SK-N-MC (cell line): Measurements from ENCODE around the gene AAK1.
"Not testable (repeated sequence)": the region's sequence is repeated elsewhere in the genome, so short reads cannot be mapped to it uniquely, and the experiment has no call there.

Experiments
- DNase-seq: peaks from one replicate; pipeline ENCODE4 v3.0.0-alpha.2; 2011; ENCODE audit warnings: low read depth, low spot score
- H3K27ac ChIP-seq: fragments of 200-600 bp; sonication (generic); 2 replicates; pipeline ENCODE4 v1.5.1; 2016; ENCODE audit warnings: mixed run types
- H3K36me3 ChIP-seq: fragments of 200-600 bp; sonication (generic); 2 replicates; pipeline ENCODE4 v1.6.1; 2017; ENCODE audit warnings: antibody characterized with exemption, low read length, mixed read lengths; ENCODE audit not compliant: insufficient read depth
- H3K4me3 ChIP-seq: fragments of 200-600 bp; sonication (generic); 2 replicates; pipeline ENCODE4 v1.5.1; 2016
- H3K9ac ChIP-seq: fragments of 200-600 bp; sonication (generic); 2 replicates; pipeline ENCODE4 v1.8.0; 2017; ENCODE audit warnings: mixed run types, mixed read lengths; ENCODE audit not compliant: insufficient read length
- H3K9me3 ChIP-seq: fragments of 200-600 bp; sonication (generic); 2 replicates; pipeline ENCODE4 v1.6.1; 2017; ENCODE audit warnings: low read depth, mild to moderate bottlenecking, antibody characterized with exemption, low read length, moderate library complexity, mixed read lengths
- EZH2 ChIP-seq: fragments of 200-600 bp; sonication (generic); IDR thresholded peaks from one replicate; pipeline ENCODE4 v1.6.1; 2017; ENCODE audit warnings: antibody characterized with exemption
- FOXP2 ChIP-seq: optimal IDR thresholded peaks from 2 replicates; pipeline ENCODE3; 2011; ENCODE audit warnings: mild to moderate bottlenecking, moderate library complexity; ENCODE audit not compliant: insufficient read depth; ENCODE audit errors: extremely low read length, control extremely low read depth
- POLR2AphosphoS5 ChIP-seq: IDR thresholded peaks from 2 replicates; pipeline ENCODE4 v1.6.1; 2012; ENCODE audit warnings: mild to moderate bottlenecking, low read depth, low read length, borderline replicate concordance

AAK1 gene

DNA sequence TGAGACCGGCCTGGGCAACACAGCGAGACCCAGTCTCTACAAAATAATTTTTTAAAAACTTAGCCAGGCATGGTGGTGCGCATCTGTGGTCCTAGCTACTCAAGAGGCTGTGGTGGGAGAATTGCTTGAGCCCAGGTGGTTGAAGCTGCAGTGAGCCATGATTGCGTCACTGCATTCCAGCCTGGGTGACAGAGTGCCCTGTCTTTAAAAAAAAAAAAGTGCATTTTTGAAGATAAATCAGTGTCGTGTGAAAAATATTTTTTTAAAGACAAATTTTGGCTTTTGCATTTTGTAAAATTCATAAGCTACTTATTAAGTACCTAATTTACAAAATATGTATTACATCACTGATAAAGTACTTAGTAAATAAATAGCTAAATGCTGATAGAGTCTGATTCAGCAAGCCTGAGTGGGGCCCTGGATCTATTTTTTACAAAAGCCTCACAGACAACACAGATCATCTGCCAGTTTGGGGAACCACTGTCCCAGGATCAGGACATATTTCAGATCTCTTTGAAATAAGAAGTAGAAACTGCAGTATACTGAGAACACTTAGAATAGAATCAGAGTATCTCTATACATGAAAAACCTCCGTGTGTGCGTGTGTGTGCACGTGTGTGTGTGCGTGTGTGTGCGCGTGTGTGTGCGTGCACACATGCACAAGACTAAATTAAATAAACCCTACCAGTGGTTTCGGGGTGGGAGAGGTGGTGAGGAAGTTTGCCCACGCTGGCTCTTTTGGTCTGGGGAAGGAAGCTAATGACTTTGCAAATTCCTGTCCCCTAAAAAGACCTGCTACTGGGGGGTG lies 61.6 kb downstream of the AAK1 start:
- Histone ChIP-seq H3K27ac (no peak overlapping the region), H3K4me3 (no peak overlapping the region), H3K9ac (no peak overlapping the region), H3K36me3 (no peaks in the 10 kb centered on the region), H3K9me3 (no peaks in the 10 kb centered on the region)
- DNase-seq, result no peak
- no peak for TF ChIP-seq EZH2
- no peak for TF ChIP-seq POLR2AphosphoS5
- TF ChIP-seq FOXP2, result no peak

DNA sequence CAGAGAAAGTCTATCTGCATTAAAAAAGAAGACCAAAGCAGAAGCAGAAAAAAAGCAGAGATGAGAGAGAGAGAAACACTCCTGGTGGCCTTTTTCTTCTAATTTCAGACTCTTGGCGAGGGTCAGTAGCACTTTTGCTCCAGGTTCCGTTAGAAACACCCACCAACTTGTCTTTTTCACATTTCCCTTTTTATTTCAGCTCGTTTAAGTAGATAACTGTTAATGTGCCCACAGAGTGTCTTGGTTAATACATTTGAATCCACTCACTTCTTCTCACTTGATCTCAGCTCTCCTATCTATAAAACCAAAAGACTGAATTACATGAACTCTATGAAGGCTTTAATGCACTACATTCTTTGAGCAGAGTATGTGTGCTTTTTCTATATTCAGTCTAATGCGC lies 63.1 kb downstream of the AAK1 start:
- TF ChIP-seq EZH2 (no peak), POLR2AphosphoS5 (no peak), FOXP2 (no peak)
- DNase-seq, result no peak
- no peak overlapping the region for H3K9ac ChIP-seq
- no peaks in the 10 kb centered on the region for H3K9me3 ChIP-seq
- H3K4me3 ChIP-seq, result no peak overlapping the region
- H3K27ac ChIP-seq, result no peak overlapping the region
- H3K36me3 ChIP-seq, result no peaks in the 10 kb centered on the region

DNA sequence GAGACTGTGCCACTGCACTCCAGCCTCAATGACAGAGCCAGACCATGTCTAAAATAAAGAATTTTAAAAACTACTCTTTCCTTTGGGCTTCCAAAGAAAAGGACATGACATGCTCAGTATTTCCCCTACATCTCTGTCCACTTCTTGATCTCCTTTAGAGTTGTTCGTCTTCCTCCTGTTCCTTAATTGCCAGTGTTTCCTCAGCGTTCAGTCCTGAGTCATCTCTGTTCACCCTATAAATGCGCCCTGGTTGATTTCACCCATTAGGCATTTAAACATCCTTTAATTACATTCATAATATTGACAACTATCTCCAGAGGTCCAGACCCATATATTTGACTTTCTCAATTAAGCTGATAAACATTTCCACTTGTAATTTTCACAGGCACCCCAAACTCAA lies 64.0 kb downstream of the AAK1 start:
- Histone ChIP-seq H3K9me3 (no peaks in the 10 kb centered on the region), H3K4me3 (no peak overlapping the region), H3K9ac (no peak overlapping the region), H3K27ac (no peak overlapping the region), H3K36me3 (no peaks in the 10 kb centered on the region)
- no peak for DNase-seq
- no peak for TF ChIP-seq EZH2
- TF ChIP-seq POLR2AphosphoS5, result no peak
- TF ChIP-seq FOXP2, result no peak

DNA sequence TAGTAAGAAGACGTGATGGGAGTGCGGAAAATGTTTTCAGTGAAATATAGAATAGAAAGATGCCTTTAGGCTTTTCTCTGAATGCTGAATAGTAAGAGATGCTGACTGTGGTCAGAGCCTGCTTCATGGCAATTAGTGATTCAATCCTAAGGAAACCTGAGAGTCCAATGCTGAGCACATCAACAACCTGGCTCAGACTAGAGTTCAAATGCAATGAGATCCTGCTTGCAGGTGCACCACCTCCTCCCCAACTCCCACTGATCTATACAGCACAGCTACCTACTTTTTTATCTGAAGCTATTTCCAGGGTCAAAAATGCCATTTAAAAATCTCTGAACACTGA lies 65.4 kb downstream of the AAK1 start:
- no peak for DNase-seq
- H3K9me3 ChIP-seq, result no peaks in the 10 kb centered on the region
- H3K36me3 ChIP-seq, result no peaks in the 10 kb centered on the region
- no peak overlapping the region for H3K4me3 ChIP-seq
- H3K27ac ChIP-seq, result no peak overlapping the region
- no peak overlapping the region for H3K9ac ChIP-seq
- TF ChIP-seq EZH2 (no peak), FOXP2 (no peak), POLR2AphosphoS5 (no peak)

DNA sequence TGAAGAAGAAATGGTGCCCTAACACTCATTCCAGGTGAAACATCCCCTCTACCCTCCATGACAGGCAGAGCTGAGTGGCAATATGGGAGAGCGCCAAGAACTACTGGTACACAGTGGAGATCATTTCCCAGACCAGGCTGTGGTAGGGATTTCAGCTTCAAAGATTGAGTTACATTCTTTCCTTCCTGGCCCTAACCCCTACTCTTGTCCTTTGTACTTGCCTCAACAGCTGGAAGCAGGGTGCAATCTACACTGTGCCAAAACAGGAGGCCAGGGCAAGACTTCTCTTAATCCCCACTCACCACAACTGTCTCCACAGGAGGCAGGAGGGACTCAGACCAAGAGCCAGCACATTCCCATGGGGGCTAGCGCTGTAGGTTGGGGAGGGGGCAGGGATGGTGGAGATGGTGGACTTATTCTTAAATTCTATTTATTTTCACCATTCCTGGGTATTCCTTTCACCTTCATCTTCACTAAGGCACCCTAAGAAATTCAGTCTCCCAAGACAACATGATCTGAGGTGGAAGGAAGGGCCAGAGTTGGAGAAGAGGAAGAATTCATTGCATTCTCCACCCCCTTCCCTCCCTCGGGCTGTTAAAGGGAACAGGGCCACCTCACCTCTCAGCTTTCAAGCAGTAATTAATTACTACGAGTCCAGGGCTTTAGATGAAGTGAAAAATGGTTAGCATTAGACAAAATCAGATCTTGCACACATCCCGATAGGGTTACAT lies 65.9 kb downstream of the AAK1 start:
- no peak overlapping the region for H3K27ac ChIP-seq
- no peak for TF ChIP-seq EZH2
- TF ChIP-seq POLR2AphosphoS5, result no peak
- TF ChIP-seq FOXP2, result no peak
- H3K36me3 ChIP-seq, result no peaks in the 10 kb centered on the region
- no peak overlapping the region for H3K9ac ChIP-seq
- no peak overlapping the region for H3K4me3 ChIP-seq
- no peak for DNase-seq
- H3K9me3 ChIP-seq, result no peaks in the 10 kb centered on the region

DNA sequence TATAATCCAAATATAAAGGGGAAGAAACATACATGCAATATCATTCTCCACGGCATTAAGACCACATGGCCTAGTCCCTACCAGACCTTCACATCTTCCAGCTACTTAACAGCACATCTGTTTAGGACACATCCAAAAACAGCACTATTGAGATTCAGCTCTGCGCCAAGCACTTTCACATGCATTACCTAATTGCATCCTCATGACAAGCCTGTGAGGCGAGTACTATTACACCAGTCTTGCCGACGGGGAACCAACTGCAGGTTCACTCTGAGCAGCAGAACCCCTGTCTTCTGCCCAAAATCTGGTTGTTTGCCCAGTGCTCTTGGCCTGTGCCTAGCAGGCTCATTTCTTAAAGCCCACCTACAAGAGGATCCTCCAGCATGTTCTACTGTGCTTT lies 66.7 kb downstream of the AAK1 start:
- Histone ChIP-seq H3K27ac (no peak overlapping the region), H3K36me3 (no peaks in the 10 kb centered on the region), H3K4me3 (no peak overlapping the region), H3K9me3 (no peaks in the 10 kb centered on the region), H3K9ac (no peak overlapping the region)
- DNase-seq, result no peak
- TF ChIP-seq FOXP2 (no peak), EZH2 (no peak), POLR2AphosphoS5 (no peak)

DNA sequence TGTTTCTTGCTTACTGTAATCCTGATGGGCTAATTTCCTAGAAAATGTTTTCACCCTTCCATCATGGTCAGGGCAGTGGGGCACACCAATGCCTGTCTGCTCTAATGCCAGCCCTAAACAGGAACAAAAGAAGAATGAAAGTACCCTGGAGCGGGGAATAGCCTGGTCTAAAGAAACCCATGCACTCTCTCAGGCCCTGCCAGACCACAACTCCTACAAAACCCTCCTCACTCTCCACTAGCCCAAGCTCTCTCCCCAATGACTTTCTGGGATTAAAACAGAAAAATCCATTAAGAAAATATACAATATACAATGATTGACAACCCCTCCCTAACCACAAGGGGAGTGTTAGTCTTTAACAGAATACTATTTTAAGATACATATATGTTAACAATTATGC lies 67.6 kb downstream of the AAK1 start:
- H3K36me3 ChIP-seq, result no peaks in the 10 kb centered on the region
- no peak for DNase-seq

DNA sequence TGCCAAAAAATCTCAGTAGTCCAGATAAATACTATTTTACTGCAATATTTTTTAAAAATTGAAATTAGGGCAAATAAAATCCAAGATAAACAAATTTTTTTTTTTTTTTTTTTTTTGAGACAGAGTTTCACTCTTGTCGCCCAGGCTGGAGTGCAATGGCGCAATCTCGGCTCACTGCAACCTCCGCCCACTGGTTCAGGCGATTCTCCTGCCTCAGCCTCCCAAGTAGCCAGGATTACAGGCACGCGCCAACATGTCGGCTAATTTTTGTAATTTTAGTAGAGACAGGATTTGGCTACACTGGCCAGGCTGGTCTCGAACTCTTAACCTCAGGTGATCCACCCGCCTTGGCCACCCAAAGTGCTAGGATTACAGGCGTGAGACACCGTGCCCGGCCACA lies 68.2 kb downstream of the AAK1 start:
- not testable (repeated sequence) for H3K9ac ChIP-seq, DNase-seq, H3K4me3 ChIP-seq, H3K27ac ChIP-seq, H3K36me3 ChIP-seq, H3K9me3 ChIP-seq

More for the DNA sequence above, 67.6 kb downstream of the AAK1 start:
- no peak overlapping the region for H3K27ac ChIP-seq
- no peak overlapping the region for H3K9ac ChIP-seq
- H3K4me3 ChIP-seq, result no peak overlapping the region
- TF ChIP-seq POLR2AphosphoS5 (no peak), EZH2 (no peak), FOXP2 (no peak)
- H3K9me3 ChIP-seq, result no peaks in the 10 kb centered on the region
